GM19463 (cell line): ENCODE data around the gene PPIP5K1.
"Not testable (repeated sequence)": the region's sequence is repeated elsewhere in the genome, so short reads cannot be mapped to it uniquely, and the experiment has no call there.

Source experiments
- ATAC-seq: cut with Tn5 transposase; IDR thresholded peaks from one replicate; pipeline ENCODE4 v1.9.1; 2021; ENCODE audit warnings: mild to moderate bottlenecking, moderate library complexity; ENCODE audit not compliant: unreplicated experiment

The PPIP5K1 gene

GRCh38 chr15:43547539-43547938 is 42.5 kb downstream of the PPIP5K1 start:
- no peak for ATAC-seq

- ATAC-seq = no peak
These were observed 44.6 kb downstream of the PPIP5K1 start for GRCh38 chr15:43545426-43545825.

- no peak for ATAC-seq
These were observed 45.7 kb downstream of the PPIP5K1 start for GRCh38 chr15:43544266-43544665.

GRCh38 chr15:43541785-43542184 is 48.2 kb downstream of the PPIP5K1 start:
- no peak for ATAC-seq

- no peak for ATAC-seq
These were observed 51.9 kb downstream of the PPIP5K1 start for GRCh38 chr15:43538091-43538490.

- ATAC-seq = no peak
These were observed 55.1 kb downstream of the PPIP5K1 start for GRCh38 chr15:43534897-43535296.

GRCh38 chr15:43532826-43533225 is 57.2 kb downstream of the PPIP5K1 start:
- not testable (repeated sequence) for ATAC-seq

GRCh38 chr15:43531018-43531670 is 58.9 kb downstream of the PPIP5K1 start:
- ATAC-seq = no peak

GRCh38 chr15:43529587-43530345 is 60.2 kb downstream of the PPIP5K1 start:
- ATAC-seq = no peak

- ATAC-seq = no peak
These were observed 60.9 kb downstream of the PPIP5K1 start for GRCh38 chr15:43529141-43529540.

GRCh38 chr15:43528542-43529007 is 61.4 kb downstream of the PPIP5K1 start:
- no peak for ATAC-seq

GRCh38 chr15:43527802-43528541 is 62.0 kb downstream of the PPIP5K1 start:
- ATAC-seq = no peak

GRCh38 chr15:43527016-43527801 is 62.8 kb downstream of the PPIP5K1 start:
- ATAC-seq = no peak

- no peak for ATAC-seq
These were observed 63.6 kb downstream of the PPIP5K1 start for GRCh38 chr15:43526261-43526930.

GRCh38 chr15:43525131-43525530 is 64.9 kb downstream of the PPIP5K1 start:
- no peak for ATAC-seq

- ATAC-seq = no peak
These were observed 65.7 kb downstream of the PPIP5K1 start for GRCh38 chr15:43524254-43524845.

GRCh38 chr15:43523646-43524045 is 66.4 kb downstream of the PPIP5K1 start:
- no peak for ATAC-seq

GRCh38 chr15:43522247-43522646 is 67.8 kb downstream of the PPIP5K1 start:
- no peak for ATAC-seq

GRCh38 chr15:43521419-43521818 is 68.6 kb downstream of the PPIP5K1 start:
- ATAC-seq = no peak

GRCh38 chr15:43520138-43520537 is 69.9 kb downstream of the PPIP5K1 start:
- no peak for ATAC-seq
